WERI-Rb-1 (cell line): ENCODE measurements around the gene INSR.

Experiments used
- DNase-seq: peaks from one replicate; pipeline ENCODE4 v3.0.0-alpha.2; 2020
- H3K27ac ChIP-seq: fragments of 250-450 bp; sonication (Bioruptor Pico); 2 replicates; pipeline ENCODE4 v1.5.1; 2020; ENCODE audit warnings: mild to moderate bottlenecking, moderate library complexity
- H3K27me3 ChIP-seq: fragments of 250-450 bp; sonication (Bioruptor Pico); 2 replicates; pipeline ENCODE4 v1.5.1; 2021; ENCODE audit warnings: mild to moderate bottlenecking, low read depth, moderate library complexity; ENCODE audit not compliant: insufficient read depth, severe bottlenecking
- H3K36me3 ChIP-seq: fragments of 250-450 bp; sonication (Bioruptor Pico); 2 replicates; pipeline ENCODE4 v1.5.1; 2020; ENCODE audit warnings: mild to moderate bottlenecking, moderate library complexity
- H3K4me3 ChIP-seq: 2 replicates; pipeline ENCODE4 v1.5.1; 2011; ENCODE audit warnings: low read depth, mild to moderate bottlenecking, control low read depth, low read length
- H3K9me3 ChIP-seq: fragments of 250-450 bp; sonication (Bioruptor Pico); 2 replicates; pipeline ENCODE4 v1.5.1; 2021; ENCODE audit warnings: mild to moderate bottlenecking, moderate library complexity; ENCODE audit not compliant: severe bottlenecking
- CTCF ChIP-seq: IDR thresholded peaks from 2 replicates; pipeline ENCODE4 v1.5.1; 2011; ENCODE audit warnings: low read depth, mild to moderate bottlenecking, control low read depth, inconsistent platforms, low read length

INSR gene

GRCh38 chr19:7203332-7203731 lies 90.9 kb downstream of the INSR start:
- no peak overlapping the region for H3K27ac ChIP-seq

GRCh38 chr19:7202888-7203287 lies 91.3 kb downstream of the INSR start:
- Histone ChIP-seq H3K27ac (no peak overlapping the region), H3K9me3 (no peaks in the 10 kb centered on the region), H3K27me3 (no peaks in the 10 kb centered on the region), H3K4me3 (no peak overlapping the region), H3K36me3 (no peaks in the 10 kb centered on the region)
- no peak for TF ChIP-seq CTCF
- DNase-seq: no peak

More at GRCh38 chr19:7203332-7203731, 90.9 kb downstream of the INSR start:
- H3K36me3 ChIP-seq: no peaks in the 10 kb centered on the region
- H3K4me3 ChIP-seq: no peak overlapping the region
- no peak for DNase-seq
- TF ChIP-seq CTCF: no peak
- H3K9me3 ChIP-seq: no peaks in the 10 kb centered on the region
- H3K27me3 ChIP-seq: no peaks in the 10 kb centered on the region

GRCh38 chr19:7200736-7201135 lies 93.5 kb downstream of the INSR start:
- H3K27ac ChIP-seq: no peak overlapping the region
- H3K36me3 ChIP-seq: no peaks in the 10 kb centered on the region
- no peaks in the 10 kb centered on the region for H3K9me3 ChIP-seq
- no peak overlapping the region for H3K4me3 ChIP-seq
- H3K27me3 ChIP-seq: no peaks in the 10 kb centered on the region
- no peak for TF ChIP-seq CTCF
- no peak for DNase-seq

GRCh38 chr19:7199613-7200533 lies 94.3 kb downstream of the INSR start:
- Histone ChIP-seq H3K36me3 (no peaks in the 10 kb centered on the region), H3K27ac (no peak overlapping the region)
- no peak for DNase-seq

GRCh38 chr19:7197760-7198696 lies 96.2 kb downstream of the INSR start:
- peak; percentile 87 for DNase-seq
- TF ChIP-seq CTCF: 0 out of 2 replicates have a peak, but pooled peaks have one; percentile 22
- no peaks in the 10 kb centered on the region for H3K27me3 ChIP-seq
- no peaks in the 10 kb centered on the region for H3K9me3 ChIP-seq
- H3K27ac ChIP-seq: peak overlapping the region; percentile 60
- peak overlapping the region; percentile 70 for H3K4me3 ChIP-seq
- H3K36me3 ChIP-seq: no peaks in the 10 kb centered on the region

More at GRCh38 chr19:7199613-7200533, 94.3 kb downstream of the INSR start:
- TF ChIP-seq CTCF: no peak
- Histone ChIP-seq H3K4me3 (no peak overlapping the region), H3K9me3 (no peaks in the 10 kb centered on the region), H3K27me3 (no peaks in the 10 kb centered on the region)
